HG03097 (cell line): Measurements from ENCODE around the gene HMBS.
A peak's percentile ranks its signal among the peaks of the same experiment; 100 is the strongest.
"Not testable (repeated sequence)": the region's sequence is repeated elsewhere in the genome, so short reads cannot be mapped to it uniquely, and the experiment has no call there.

Experiments
- ATAC-seq: cut with Tn5 transposase; IDR thresholded peaks from one replicate; pipeline ENCODE4 v1.9.1; 2021; ENCODE audit not compliant: unreplicated experiment, low FRiP score

HMBS gene

GRCh38 chr11:119117004-119117706, 32.5 kb downstream of the HMBS start:
- ATAC-seq, result no peak

GRCh38 chr11:119118227-119118626, 33.5 kb downstream of the HMBS start:
- ATAC-seq, result no peak

- ATAC-seq, result no peak
These were observed 34.3 kb downstream of the HMBS start for GRCh38 chr11:119118946-119119345.

- no peak for ATAC-seq
These were observed 35.9 kb downstream of the HMBS start for GRCh38 chr11:119120639-119121007.

- ATAC-seq, result peak; percentile 94
These were observed 36.5 kb downstream of the HMBS start, which contains the start of gene HINFP for GRCh38 chr11:119121008-119121810. HINFP (plus strand) TSS chr11:119121580; CDS start chr11:119126945, 5,365 bp downstream.

GRCh38 chr11:119121811-119122124, 37.1 kb downstream of the HMBS start:
- ATAC-seq, result peak; percentile 9

GRCh38 chr11:119125821-119126220, 41.1 kb downstream of the HMBS start:
- no peak for ATAC-seq

GRCh38 chr11:119126675-119127268, 42.1 kb downstream of the HMBS start:
- ATAC-seq, result no peak

- no peak for ATAC-seq
These were observed 46.0 kb downstream of the HMBS start for GRCh38 chr11:119130662-119131061.

GRCh38 chr11:119134389-119134978, 49.8 kb downstream of the HMBS start:
- ATAC-seq, result no peak

- not testable (repeated sequence) for ATAC-seq
These were observed 54.6 kb downstream of the HMBS start for GRCh38 chr11:119139276-119139675.
